ENCODE data around the gene TCF7L2.

DNA sequence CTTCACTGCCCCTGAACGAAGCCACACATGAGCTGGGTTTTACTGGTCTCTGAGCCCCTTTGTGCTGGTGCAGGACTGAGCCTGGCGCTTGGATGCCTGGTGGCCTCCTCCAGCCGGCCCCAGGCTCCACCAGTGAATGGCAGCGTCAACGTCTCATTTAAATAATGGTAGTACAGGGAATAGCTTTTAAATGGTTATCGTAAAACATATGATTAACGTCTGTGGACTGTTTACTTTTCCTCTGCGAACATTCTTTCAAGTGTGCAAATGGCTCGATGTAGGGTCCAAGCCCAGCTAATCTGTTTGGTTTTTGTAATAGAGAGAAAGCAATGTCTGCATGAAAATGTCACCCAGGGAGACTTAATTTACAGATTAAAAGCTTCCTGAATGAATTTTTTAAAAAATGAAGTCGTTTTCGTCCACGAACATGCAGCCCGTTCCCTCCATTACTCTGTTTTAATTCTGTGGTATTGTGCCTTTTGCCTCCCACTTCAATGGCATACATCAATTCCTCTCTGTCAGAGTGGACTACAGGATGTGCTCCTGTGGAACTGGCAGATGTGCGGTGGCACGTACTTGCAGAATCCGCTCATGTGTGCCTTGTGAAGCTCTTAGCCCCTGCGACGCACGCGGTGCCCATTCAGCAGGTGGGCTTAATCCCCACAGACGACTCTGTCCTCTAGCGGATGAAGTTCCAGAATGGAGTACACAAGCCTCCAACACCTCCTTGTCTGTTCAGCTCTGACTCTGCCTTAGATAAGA, 192.7 kb downstream of the TCF7L2 start:
- TF ChIP-seq POLR2AphosphoS5 (IDR thresholded peaks at IDR 0.05; ENCODE audit: low read depth): no peak
- TF ChIP-seq, protein P1, sequence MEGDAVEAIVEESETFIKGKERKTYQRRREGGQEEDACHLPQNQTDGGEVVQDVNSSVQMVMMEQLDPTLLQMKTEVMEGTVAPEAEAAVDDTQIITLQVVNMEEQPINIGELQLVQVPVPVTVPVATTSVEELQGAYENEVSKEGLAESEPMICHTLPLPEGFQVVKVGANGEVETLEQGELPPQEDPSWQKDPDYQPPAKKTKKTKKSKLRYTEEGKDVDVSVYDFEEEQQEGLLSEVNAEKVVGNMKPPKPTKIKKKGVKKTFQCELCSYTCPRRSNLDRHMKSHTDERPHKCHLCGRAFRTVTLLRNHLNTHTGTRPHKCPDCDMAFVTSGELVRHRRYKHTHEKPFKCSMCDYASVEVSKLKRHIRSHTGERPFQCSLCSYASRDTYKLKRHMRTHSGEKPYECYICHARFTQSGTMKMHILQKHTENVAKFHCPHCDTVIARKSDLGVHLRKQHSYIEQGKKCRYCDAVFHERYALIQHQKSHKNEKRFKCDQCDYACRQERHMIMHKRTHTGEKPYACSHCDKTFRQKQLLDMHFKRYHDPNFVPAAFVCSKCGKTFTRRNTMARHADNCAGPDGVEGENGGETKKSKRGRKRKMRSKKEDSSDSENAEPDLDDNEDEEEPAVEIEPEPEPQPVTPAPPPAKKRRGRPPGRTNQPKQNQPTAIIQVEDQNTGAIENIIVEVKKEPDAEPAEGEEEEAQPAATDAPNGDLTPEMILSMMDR (IDR thresholded peaks at IDR 0.05; ENCODE audit: insufficient read depth, low read length): no peak
